Muscle layer of duodenum (tissue), 2 donors: ENCODE results near the gene ANKRD12.
A peak's percentile ranks its signal among the peaks of the same experiment; 100 is the strongest.

Experiments
- H3K27ac ChIP-seq: one replicate; pipeline ENCODE4 v1.7.0; 2013; ENCODE audit warnings: mild to moderate bottlenecking, low read length
- H3K27me3 ChIP-seq: one replicate; pipeline ENCODE4 v1.7.0; 2013; ENCODE audit warnings: low read depth, mild to moderate bottlenecking, control low read depth, low read length
- H3K36me3 ChIP-seq, 2 donors: one replicate each; pipeline ENCODE4 v1.7.0; 2013; ENCODE audit warnings: low read length in 2 of 2, control low read depth in 1 of 2, mild to moderate bottlenecking in 1 of 2; ENCODE audit not compliant: insufficient read depth in 2 of 2, control insufficient read depth in 1 of 2
- H3K4me1 ChIP-seq, 2 donors: one replicate each; pipeline ENCODE4 v1.7.0; 2013; ENCODE audit warnings: low read length in 2 of 2, mild to moderate bottlenecking in 2 of 2, control low read depth in 1 of 2, moderate library complexity in 1 of 2; ENCODE audit not compliant: insufficient read depth in 2 of 2, control insufficient read depth in 1 of 2
- H3K4me3 ChIP-seq, 2 donors: one replicate each; pipeline ENCODE4 v1.7.0; 2013; ENCODE audit warnings: low read length in 2 of 2, low read depth in 1 of 2, mild to moderate bottlenecking in 1 of 2
- H3K9me3 ChIP-seq, 2 donors: one replicate each; pipeline ENCODE4 v1.7.0; 2013; ENCODE audit warnings: low read length in 2 of 2, control low read depth in 1 of 2, mild to moderate bottlenecking in 1 of 2; ENCODE audit not compliant: control insufficient read depth in 1 of 2
- donor health status: healthy.

Gene ANKRD12

GRCh38 chr18:9132628-9133027, 4.0 kb upstream of the ANKRD12 start:
- Histone ChIP-seq H3K4me3 (no peak overlapping the region), H3K27me3 (no peaks in the 10 kb centered on the region), H3K27ac (no peak overlapping the region), H3K9me3 (no peaks in the 10 kb centered on the region), H3K36me3 (peaks cover 23 to 34% of the 10 kb centered on the region in 2 donors), H3K4me1 (peaks cover 5 to 14% of the 10 kb centered on the region in 2 donors)

GRCh38 chr18:9133225-9133624, 3.4 kb upstream of the ANKRD12 start:
- H3K4me1 ChIP-seq, result peaks cover 5 to 14% of the 10 kb centered on the region in 2 donors
- peaks cover 23 to 28% of the 10 kb centered on the region in 2 donors for H3K36me3 ChIP-seq
- H3K27ac ChIP-seq, result no peak overlapping the region

DNA sequence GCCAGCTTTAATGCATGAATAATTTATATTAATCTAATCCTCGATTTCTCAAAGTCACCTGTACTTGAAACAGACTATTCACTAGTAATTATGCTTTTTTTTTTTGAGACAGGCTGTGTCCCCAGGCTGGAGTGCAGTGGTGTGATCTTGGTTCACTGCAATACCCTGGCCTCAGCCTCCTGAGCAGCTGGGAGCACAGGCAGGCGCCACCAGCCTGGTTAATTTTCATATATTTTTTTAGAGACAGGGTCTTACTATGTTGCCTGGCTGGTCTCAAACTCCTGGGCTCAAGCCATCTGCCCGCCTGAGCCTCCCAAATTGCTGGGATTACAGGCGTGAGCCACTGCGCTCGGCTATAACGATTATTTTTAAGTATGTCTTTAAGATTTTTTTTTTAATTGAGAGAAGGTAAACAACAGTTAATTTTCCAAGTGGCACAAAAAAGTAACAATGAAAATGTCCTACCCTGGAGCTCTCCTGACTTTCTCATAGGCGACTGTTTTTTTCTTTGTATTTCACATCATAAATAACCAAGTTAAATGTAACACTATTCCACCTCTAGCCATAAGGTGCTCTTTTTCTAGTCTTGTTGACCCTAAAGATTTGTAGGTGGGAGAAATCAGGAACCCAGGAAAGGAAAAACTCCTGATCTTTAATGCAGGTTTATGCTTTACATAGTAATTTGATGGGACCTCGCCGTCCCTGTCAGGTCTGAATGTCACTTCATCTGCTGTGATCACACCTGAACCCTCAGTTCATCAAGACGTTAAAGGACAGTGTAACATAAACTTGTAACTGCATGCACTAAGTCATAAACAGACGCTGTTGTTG, 1.3 kb upstream of the ANKRD12 start:
- Histone ChIP-seq H3K9me3 (no peaks in the 10 kb centered on the region), H3K27me3 (no peaks in the 10 kb centered on the region), H3K4me1 (peaks cover 13 to 24% of the 10 kb centered on the region in 2 donors), H3K27ac (peak overlapping the region; percentile 89), H3K4me3 (peak overlapping the region; percentile 78 to 93), H3K36me3 (peaks cover 14 to 20% of the 10 kb centered on the region in 2 donors)

More at GRCh38 chr18:9133225-9133624, 3.4 kb upstream of the ANKRD12 start:
- no peaks in the 10 kb centered on the region for H3K27me3 ChIP-seq
- H3K9me3 ChIP-seq, result no peaks in the 10 kb centered on the region
- no peak overlapping the region for H3K4me3 ChIP-seq

GRCh38 chr18:9135912-9136314, 668 bp upstream of the ANKRD12 start:
- peak overlapping the region; percentile 89 for H3K27ac ChIP-seq

DNA sequence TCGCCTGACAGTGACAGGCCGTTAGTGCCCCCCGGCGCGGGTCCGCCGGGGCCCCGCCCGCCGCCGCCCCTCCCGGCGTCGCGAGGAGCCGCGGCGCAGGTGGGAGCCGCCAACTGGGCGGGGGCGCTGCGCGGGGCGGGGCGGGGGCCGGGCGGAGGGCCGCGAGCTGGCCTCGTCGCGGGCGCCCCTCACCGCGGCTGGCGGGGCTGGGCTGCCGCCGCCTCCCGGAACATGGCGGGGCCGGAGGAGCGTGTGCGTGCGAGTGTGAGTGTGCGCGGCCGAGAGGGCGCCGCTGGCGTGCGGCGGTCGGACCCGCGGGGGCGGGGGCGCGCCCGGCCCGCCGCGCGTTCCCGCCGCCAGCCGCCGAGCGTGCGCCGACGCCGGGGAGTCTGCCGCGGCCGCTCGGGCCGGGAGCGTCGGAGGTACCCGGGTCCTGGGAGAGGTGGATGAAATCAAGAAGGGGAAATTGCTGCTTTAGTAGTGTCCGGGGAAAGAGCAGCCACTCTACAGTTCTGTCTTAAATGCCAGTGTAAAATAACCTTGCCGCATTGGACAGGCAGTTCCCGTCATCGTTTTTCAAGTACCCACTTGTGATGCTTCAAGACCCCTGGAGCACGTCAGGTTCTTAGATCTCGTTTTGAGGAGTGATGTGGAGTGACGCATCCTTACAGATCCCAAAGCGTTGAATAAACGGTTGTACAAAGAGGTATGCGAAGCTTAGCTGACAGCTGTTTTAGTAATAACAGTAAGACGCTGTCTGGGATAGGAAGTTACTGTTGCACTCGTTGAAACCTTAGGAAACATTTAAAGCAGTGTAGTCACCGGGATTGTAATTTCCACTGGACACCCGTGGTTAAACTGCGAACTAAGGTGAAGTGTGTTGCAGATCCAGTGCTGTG, 836 bp downstream of the ANKRD12 start:
- Histone ChIP-seq H3K9me3 (no peaks in the 10 kb centered on the region), H3K36me3 (peaks cover 0 to 15% of the 10 kb centered on the region in 2 donors), H3K4me1 (peaks cover 29 to 41% of the 10 kb centered on the region in 2 donors), H3K4me3 (peak overlapping the region; percentile 93 to 100), H3K27ac (peak overlapping the region; percentile 99), H3K27me3 (no peaks in the 10 kb centered on the region)

More at GRCh38 chr18:9135912-9136314, 668 bp upstream of the ANKRD12 start:
- peak overlapping the region; percentile 78 to 93 for H3K4me3 ChIP-seq
- H3K27me3 ChIP-seq, result no peaks in the 10 kb centered on the region
- H3K9me3 ChIP-seq, result no peaks in the 10 kb centered on the region
- H3K36me3 ChIP-seq, result peaks cover 11 to 20% of the 10 kb centered on the region in 2 donors
- peaks cover 17 to 28% of the 10 kb centered on the region in 2 donors for H3K4me1 ChIP-seq

DNA sequence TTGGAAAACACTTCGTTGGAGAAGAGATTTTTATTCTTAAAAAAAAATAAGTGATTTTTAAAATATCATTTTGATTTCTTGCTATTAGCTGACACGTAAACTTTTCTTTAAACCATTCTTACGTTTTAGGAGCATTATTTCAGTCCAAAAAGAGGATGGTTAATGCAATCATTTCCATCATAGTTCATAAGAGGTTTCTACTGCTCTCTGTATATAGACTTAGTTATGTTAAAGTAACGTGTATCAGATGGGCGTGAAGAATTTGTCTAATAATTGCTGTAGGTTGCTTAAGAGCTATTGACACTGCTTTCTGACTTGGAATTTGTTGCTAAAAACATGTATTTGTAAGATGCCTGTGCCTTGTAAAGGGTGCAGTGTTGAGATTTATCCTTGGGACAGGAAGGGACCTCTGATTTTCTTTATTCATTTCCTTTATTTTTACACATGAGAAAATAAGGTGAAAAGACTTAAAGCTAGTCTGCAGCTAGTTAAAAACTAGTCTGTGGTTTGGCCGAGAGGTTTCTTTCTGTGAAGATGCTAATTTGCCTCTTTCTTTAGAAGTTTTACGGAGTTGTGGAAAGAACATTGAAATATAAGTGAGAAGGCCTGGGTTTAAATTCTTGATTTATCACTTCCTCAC, 2.9 kb downstream of the ANKRD12 start:
- peak overlapping the region; percentile 99 for H3K27ac ChIP-seq
- H3K36me3 ChIP-seq, result peaks cover 0 to 15% of the 10 kb centered on the region in 2 donors
- H3K4me3 ChIP-seq, result peak overlapping the region; percentile 81 to 100
- H3K27me3 ChIP-seq, result no peaks in the 10 kb centered on the region
- no peaks in the 10 kb centered on the region for H3K9me3 ChIP-seq
- peaks cover 29 to 51% of the 10 kb centered on the region in 2 donors for H3K4me1 ChIP-seq

GRCh38 chr18:9140381-9140780, 3.8 kb downstream of the ANKRD12 start:
- Histone ChIP-seq H3K4me1 (peaks cover 29 to 48% of the 10 kb centered on the region in 2 donors), H3K27ac (peak overlapping the region; percentile 99), H3K36me3 (peaks cover 0 to 15% of the 10 kb centered on the region in 2 donors), H3K9me3 (no peaks in the 10 kb centered on the region), H3K27me3 (no peaks in the 10 kb centered on the region), H3K4me3 (peak overlapping the region; percentile 47 to 81)

DNA sequence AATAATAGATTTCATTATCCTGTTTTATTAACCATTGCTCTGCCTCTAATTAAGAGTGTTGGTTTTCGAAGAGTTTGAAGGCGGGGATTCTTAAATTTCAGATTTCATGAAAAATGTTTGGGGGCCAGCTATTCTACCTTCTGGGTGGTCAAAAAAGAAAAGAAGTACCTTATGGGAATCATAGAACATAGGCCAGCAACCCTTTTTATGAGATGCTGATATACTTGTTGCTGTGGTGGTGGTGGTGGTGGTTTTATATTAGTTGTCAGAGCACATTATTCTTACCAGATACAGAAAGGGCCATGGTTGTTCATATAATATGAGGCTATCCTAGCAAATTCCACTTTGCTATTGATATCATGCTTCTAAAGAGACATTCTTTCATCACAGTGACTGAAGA, 4.4 kb downstream of the ANKRD12 start:
- H3K9me3 ChIP-seq, result no peaks in the 10 kb centered on the region
- peak overlapping the region in 1 of 2 donors; percentile 20 for H3K4me3 ChIP-seq

GRCh38 chr18:9146224-9146623, 9.6 kb downstream of the ANKRD12 start:
- Histone ChIP-seq H3K27ac (no peak overlapping the region), H3K36me3 (no peaks in the 10 kb centered on the region), H3K4me3 (no peak overlapping the region), H3K4me1 (peaks cover 24 to 71% of the 10 kb centered on the region in 2 donors), H3K27me3 (no peaks in the 10 kb centered on the region), H3K9me3 (no peaks in the 10 kb centered on the region)

More for the DNA sequence above, 4.4 kb downstream of the ANKRD12 start:
- Histone ChIP-seq H3K4me1 (peaks cover 25 to 50% of the 10 kb centered on the region in 2 donors), H3K36me3 (peaks cover 0 to 13% of the 10 kb centered on the region in 2 donors), H3K27me3 (no peaks in the 10 kb centered on the region), H3K27ac (peak overlapping the region; percentile 99)

- H3K27ac ChIP-seq, result peak overlapping the region; percentile 40
- H3K4me3 ChIP-seq, result no peak overlapping the region
- H3K9me3 ChIP-seq, result no peaks in the 10 kb centered on the region
- H3K27me3 ChIP-seq, result no peaks in the 10 kb centered on the region
- H3K4me1 ChIP-seq, result peaks cover 15 to 71% of the 10 kb centered on the region in 2 donors
- H3K36me3 ChIP-seq, result no peaks in the 10 kb centered on the region
Observed at GRCh38 chr18:9147440-9148202, 11.0 kb downstream of the ANKRD12 start.
